SJCRH30 (cell line): ENCODE measurements around the gene KLF7. TPM values are rescaled to one million over a fixed set of nuclear protein-coding genes. Genes with fewer than 3 reads are reported as not detected.
A peak's percentile ranks its signal among the peaks of the same experiment; 100 is the strongest.

Source experiments
- DNase-seq, 2 experiments: peaks; one replicate each; pipeline ENCODE4 v3.0.0-alpha.2; 2015 to 2020
- H3K27ac ChIP-seq: fragments of 250-450 bp; sonication (Bioruptor Pico); 2 replicates; pipeline ENCODE4 v1.5.1; 2020; ENCODE audit warnings: mild to moderate bottlenecking, moderate library complexity
- H3K27me3 ChIP-seq: fragments of 250-450 bp; sonication (Bioruptor Pico); 2 replicates; pipeline ENCODE4 v1.5.1; 2020; ENCODE audit warnings: mild to moderate bottlenecking, moderate library complexity
- H3K36me3 ChIP-seq: fragments of 250-450 bp; sonication (Bioruptor Pico); 2 replicates; pipeline ENCODE4 v1.5.1; 2020; ENCODE audit warnings: mild to moderate bottlenecking, moderate library complexity
- H3K4me1 ChIP-seq: fragments of 250-450 bp; sonication (Bioruptor Pico); 2 replicates; pipeline ENCODE4 v1.5.1; 2020; ENCODE audit warnings: mild to moderate bottlenecking, moderate library complexity
- H3K4me3 ChIP-seq: fragments of 250-450 bp; sonication (Bioruptor Pico); 2 replicates; pipeline ENCODE4 v1.5.1; 2020; ENCODE audit warnings: mild to moderate bottlenecking, moderate library complexity
- H3K9me3 ChIP-seq: fragments of 250-450 bp; sonication (Bioruptor Pico); replicated peaks from 2 replicates; pipeline ENCODE4 v1.5.1; 2020; ENCODE audit warnings: mild to moderate bottlenecking, moderate library complexity
- total RNA-seq: library from RNA; depleted of rRNA; stranded (reverse); fragments of >200 nt; shearing (Covaris generic); gene quantifications from 2 replicates; pipeline ENCODE4 v1.2.3, GENCODE V29; 2014

Gene KLF7
- total RNA-seq, 1 experiment from 2014 or later: 6.7 TPM

- H3K9me3 ChIP-seq: no peaks in the 10 kb centered on the region
- no peak overlapping the region for H3K4me3 ChIP-seq
- no peaks in the 10 kb centered on the region for H3K27me3 ChIP-seq
- no peak for DNase-seq
- H3K36me3 ChIP-seq: no peaks in the 10 kb centered on the region
- no peaks in the 10 kb centered on the region; the same call in 1 of the 2 replicates for H3K4me1 ChIP-seq
- no peak overlapping the region for H3K27ac ChIP-seq
Measured at GRCh38 chr2:207090389-207090788, 75.4 kb downstream of the KLF7 start.

- Histone ChIP-seq H3K9me3 (no peaks in the 10 kb centered on the region), H3K36me3 (no peaks in the 10 kb centered on the region), H3K4me3 (no peak overlapping the region), H3K4me1 (no peaks in the 10 kb centered on the region; the same call in 1 of the 2 replicates), H3K27ac (no peak overlapping the region), H3K27me3 (no peaks in the 10 kb centered on the region)
- no peak for DNase-seq
Measured at GRCh38 chr2:207088839-207089238, 76.9 kb downstream of the KLF7 start.

GRCh38 chr2:207088276-207088675, 77.5 kb downstream of the KLF7 start:
- Histone ChIP-seq H3K27ac (no peak overlapping the region), H3K9me3 (no peaks in the 10 kb centered on the region), H3K36me3 (no peaks in the 10 kb centered on the region), H3K4me3 (no peak overlapping the region), H3K4me1 (no peaks in the 10 kb centered on the region; the same call in 1 of the 2 replicates), H3K27me3 (no peaks in the 10 kb centered on the region)
- DNase-seq: no peak

- H3K9me3 ChIP-seq: no peaks in the 10 kb centered on the region
- no peak overlapping the region for H3K27ac ChIP-seq
- H3K4me1 ChIP-seq: no peaks in the 10 kb centered on the region; the same call in 1 of the 2 replicates
- H3K4me3 ChIP-seq: no peak overlapping the region
- H3K27me3 ChIP-seq: no peaks in the 10 kb centered on the region
- DNase-seq: no peak
- no peaks in the 10 kb centered on the region for H3K36me3 ChIP-seq
Measured at GRCh38 chr2:207087046-207087902, 78.5 kb downstream of the KLF7 start.

- H3K4me1 ChIP-seq: no peaks in the 10 kb centered on the region; the same call in 1 of the 2 replicates
- H3K36me3 ChIP-seq: no peaks in the 10 kb centered on the region
- H3K4me3 ChIP-seq: no peak overlapping the region
- no peak overlapping the region for H3K27ac ChIP-seq
- H3K9me3 ChIP-seq: no peaks in the 10 kb centered on the region
- no peaks in the 10 kb centered on the region for H3K27me3 ChIP-seq
- DNase-seq: no peak
Measured at GRCh38 chr2:207086136-207086535, 79.6 kb downstream of the KLF7 start.

- H3K36me3 ChIP-seq: no peaks in the 10 kb centered on the region
- H3K4me1 ChIP-seq: no peaks in the 10 kb centered on the region; the same call in 1 of the 2 replicates
Measured at GRCh38 chr2:207085110-207085509, 80.6 kb downstream of the KLF7 start.

GRCh38 chr2:207083361-207084110, 82.2 kb downstream of the KLF7 start:
- no peak for DNase-seq
- Histone ChIP-seq H3K4me3 (no peak overlapping the region), H3K4me1 (no peaks in the 10 kb centered on the region), H3K9me3 (no peaks in the 10 kb centered on the region), H3K27ac (no peak overlapping the region), H3K27me3 (no peaks in the 10 kb centered on the region), H3K36me3 (no peaks in the 10 kb centered on the region)

More at GRCh38 chr2:207085110-207085509, 80.6 kb downstream of the KLF7 start:
- H3K4me3 ChIP-seq: no peak overlapping the region
- H3K27ac ChIP-seq: no peak overlapping the region
- no peak for DNase-seq
- H3K9me3 ChIP-seq: no peaks in the 10 kb centered on the region
- H3K27me3 ChIP-seq: no peaks in the 10 kb centered on the region

GRCh38 chr2:207082619-207083018, 83.1 kb downstream of the KLF7 start:
- no peaks in the 10 kb centered on the region for H3K36me3 ChIP-seq

GRCh38 chr2:207078186-207078798, 87.5 kb downstream of the KLF7 start:
- Histone ChIP-seq H3K9me3 (no peaks in the 10 kb centered on the region), H3K36me3 (no peaks in the 10 kb centered on the region), H3K4me3 (no peak overlapping the region), H3K27me3 (no peaks in the 10 kb centered on the region), H3K27ac (no peak overlapping the region), H3K4me1 (peaks cover 6% of the 10 kb centered on the region; the same call in 1 of the 2 replicates)
- DNase-seq: no peak

More at GRCh38 chr2:207082619-207083018, 83.1 kb downstream of the KLF7 start:
- Histone ChIP-seq H3K27me3 (no peaks in the 10 kb centered on the region), H3K9me3 (no peaks in the 10 kb centered on the region), H3K4me1 (no peaks in the 10 kb centered on the region), H3K27ac (no peak overlapping the region), H3K4me3 (no peak overlapping the region)
- no peak for DNase-seq

- Histone ChIP-seq H3K36me3 (no peaks in the 10 kb centered on the region), H3K27ac (no peak overlapping the region), H3K9me3 (no peaks in the 10 kb centered on the region), H3K4me3 (no peak overlapping the region), H3K27me3 (no peaks in the 10 kb centered on the region), H3K4me1 (peaks cover 6% of the 10 kb centered on the region; the same call in 1 of the 2 replicates)
- no peak for DNase-seq
Measured at GRCh38 chr2:207077266-207077665, 88.5 kb downstream of the KLF7 start.

- no peak for DNase-seq
- no peak overlapping the region for H3K27ac ChIP-seq
- no peaks in the 10 kb centered on the region for H3K9me3 ChIP-seq
- H3K4me3 ChIP-seq: no peak overlapping the region
- H3K36me3 ChIP-seq: no peaks in the 10 kb centered on the region
- peaks cover 6% of the 10 kb centered on the region; the same call in 1 of the 2 replicates for H3K4me1 ChIP-seq
- H3K27me3 ChIP-seq: no peaks in the 10 kb centered on the region
Measured at GRCh38 chr2:207075456-207075855, 90.3 kb downstream of the KLF7 start.

GRCh38 chr2:207073801-207074678, 91.7 kb downstream of the KLF7 start:
- Histone ChIP-seq H3K4me3 (peak overlapping the region; percentile 55), H3K27ac (peak overlapping the region; percentile 27), H3K27me3 (no peaks in the 10 kb centered on the region), H3K36me3 (no peaks in the 10 kb centered on the region), H3K9me3 (no peaks in the 10 kb centered on the region), H3K4me1 (peaks cover 9% of the 10 kb centered on the region)
- DNase-seq: peak; percentile 37 to 70

- Histone ChIP-seq H3K27ac (peak overlapping the region; percentile 27; the same call in 1 of the 2 replicates), H3K27me3 (no peaks in the 10 kb centered on the region), H3K4me1 (peaks cover 9% of the 10 kb centered on the region), H3K36me3 (no peaks in the 10 kb centered on the region), H3K9me3 (no peaks in the 10 kb centered on the region), H3K4me3 (no peak overlapping the region)
- no peak for DNase-seq
Measured at GRCh38 chr2:207073412-207073800, 92.3 kb downstream of the KLF7 start.

GRCh38 chr2:207072571-207072970, 93.2 kb downstream of the KLF7 start:
- no peaks in the 10 kb centered on the region for H3K27me3 ChIP-seq
- no peak for DNase-seq
- H3K27ac ChIP-seq: no peak overlapping the region

More at GRCh38 chr2:207072571-207072970, 93.2 kb downstream of the KLF7 start:
- Histone ChIP-seq H3K36me3 (no peaks in the 10 kb centered on the region), H3K9me3 (no peaks in the 10 kb centered on the region), H3K4me3 (no peak overlapping the region), H3K4me1 (peaks cover 11% of the 10 kb centered on the region)
